SJCRH30 (cell line): Measurements from ENCODE around the gene ABTB1. TPM values are rescaled to one million over a fixed set of nuclear protein-coding genes. Genes with fewer than 3 reads are reported as not detected.

Source experiments
- DNase-seq, 2 experiments: peaks; one replicate each; pipeline ENCODE4 v3.0.0-alpha.2; 2015 to 2020
- H3K27ac ChIP-seq: fragments of 250-450 bp; sonication (Bioruptor Pico); 2 replicates; pipeline ENCODE4 v1.5.1; 2020; ENCODE audit warnings: mild to moderate bottlenecking, moderate library complexity
- H3K27me3 ChIP-seq: fragments of 250-450 bp; sonication (Bioruptor Pico); 2 replicates; pipeline ENCODE4 v1.5.1; 2020; ENCODE audit warnings: mild to moderate bottlenecking, moderate library complexity
- H3K36me3 ChIP-seq: fragments of 250-450 bp; sonication (Bioruptor Pico); 2 replicates; pipeline ENCODE4 v1.5.1; 2020; ENCODE audit warnings: mild to moderate bottlenecking, moderate library complexity
- H3K4me1 ChIP-seq: fragments of 250-450 bp; sonication (Bioruptor Pico); 2 replicates; pipeline ENCODE4 v1.5.1; 2020; ENCODE audit warnings: mild to moderate bottlenecking, moderate library complexity
- H3K4me3 ChIP-seq: fragments of 250-450 bp; sonication (Bioruptor Pico); 2 replicates; pipeline ENCODE4 v1.5.1; 2020; ENCODE audit warnings: mild to moderate bottlenecking, moderate library complexity
- H3K9me3 ChIP-seq: fragments of 250-450 bp; sonication (Bioruptor Pico); replicated peaks from 2 replicates; pipeline ENCODE4 v1.5.1; 2020; ENCODE audit warnings: mild to moderate bottlenecking, moderate library complexity
- total RNA-seq: library from RNA; depleted of rRNA; stranded (reverse); fragments of >200 nt; shearing (Covaris generic); gene quantifications from 2 replicates; pipeline ENCODE4 v1.2.3, GENCODE V29; 2014

ABTB1 gene
- total RNA-seq, 1 experiment from 2014 or later: 6.1 TPM

DNA sequence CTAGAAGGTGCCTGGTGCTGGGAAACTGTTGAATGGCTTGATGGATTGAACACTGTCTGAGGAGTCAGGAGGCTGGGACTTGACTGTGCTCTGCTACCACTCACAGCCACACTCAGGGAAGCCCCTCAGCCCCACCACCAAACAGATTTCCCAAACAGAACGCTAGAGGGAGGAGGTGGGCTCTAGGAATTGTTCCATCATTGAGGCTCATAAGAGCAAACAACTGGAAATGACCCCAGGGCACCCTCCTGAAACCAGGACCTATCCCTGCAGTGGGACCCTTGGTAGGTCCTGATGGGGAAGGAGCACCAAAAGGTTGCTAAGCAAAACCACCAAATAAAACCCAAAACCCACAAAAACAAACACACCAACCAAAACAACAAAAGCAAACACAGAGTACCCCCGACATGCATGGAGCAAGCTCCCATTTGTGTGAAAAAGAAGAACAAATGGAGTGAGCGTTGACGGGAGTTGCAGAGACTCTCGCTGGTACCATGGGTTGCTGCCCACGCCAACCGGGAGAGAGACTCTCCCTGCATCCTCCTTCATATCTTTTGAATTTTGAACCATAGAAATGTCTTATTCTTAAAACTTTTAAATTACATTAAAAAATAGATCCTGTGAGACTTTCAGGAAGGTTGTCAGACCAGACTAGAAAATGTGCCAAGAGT, 45.6 kb downstream of the ABTB1 start:
- Histone ChIP-seq H3K27me3 (no peaks in the 10 kb centered on the region), H3K27ac (no peak overlapping the region), H3K9me3 (no peaks in the 10 kb centered on the region), H3K4me1 (peaks cover 9% of the 10 kb centered on the region), H3K36me3 (peaks cover 10% of the 10 kb centered on the region; the same call in 1 of the 2 replicates), H3K4me3 (no peak overlapping the region)
- no peak for DNase-seq

DNA sequence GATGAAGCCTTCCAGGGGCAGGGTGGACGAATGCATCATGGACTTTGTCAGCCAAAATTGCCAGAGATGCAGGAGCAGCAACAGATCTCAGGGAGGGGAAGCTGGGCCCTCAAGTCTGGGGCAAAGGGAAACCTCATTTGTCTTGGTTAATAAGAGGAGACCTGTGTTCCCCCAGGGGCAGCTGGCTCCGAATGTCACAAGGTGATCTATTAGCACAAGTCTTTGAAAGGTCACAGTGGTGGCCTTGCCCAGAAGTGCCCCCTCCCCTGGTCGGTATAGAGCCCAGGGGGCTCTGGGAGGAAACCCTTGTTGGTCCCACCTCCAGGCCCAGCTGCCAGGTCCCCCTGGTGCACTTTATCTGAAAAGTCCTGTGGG, 46.2 kb downstream of the ABTB1 start:
- no peak overlapping the region for H3K4me3 ChIP-seq
- H3K9me3 ChIP-seq: 0 out of 2 replicates have a peak, but pooled peaks cover 3% of the 10 kb centered on the region
- peaks cover 14% of the 10 kb centered on the region for H3K4me1 ChIP-seq
- no peak overlapping the region for H3K27ac ChIP-seq
- no peaks in the 10 kb centered on the region for H3K27me3 ChIP-seq
- peaks cover 10% of the 10 kb centered on the region; the same call in 1 of the 2 replicates for H3K36me3 ChIP-seq
- DNase-seq: no peak

DNA sequence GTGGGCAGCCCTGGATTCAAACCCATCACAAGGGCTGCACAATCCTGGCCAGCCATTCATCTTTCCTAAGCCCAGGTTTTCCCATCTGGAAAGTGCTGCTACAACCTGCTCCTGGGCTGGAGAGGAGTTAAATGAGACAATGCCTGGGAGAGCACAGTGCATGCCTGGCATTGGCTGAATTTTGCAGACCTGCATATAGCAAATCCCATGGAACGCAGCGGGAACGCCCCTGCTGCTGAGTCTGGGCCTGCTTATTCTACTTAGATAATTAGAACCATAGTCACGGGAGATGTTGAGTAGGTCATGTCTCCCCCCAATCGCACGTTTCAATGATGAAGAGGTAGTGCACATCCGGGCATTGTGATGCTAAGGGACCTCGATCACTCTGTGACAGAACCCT, 46.6 kb downstream of the ABTB1 start:
- peaks cover 14% of the 10 kb centered on the region for H3K4me1 ChIP-seq
- H3K27me3 ChIP-seq: no peaks in the 10 kb centered on the region
- no peak overlapping the region for H3K27ac ChIP-seq
- H3K9me3 ChIP-seq: peaks cover 5% of the 10 kb centered on the region; the same call in 1 of the 2 replicates
- DNase-seq: no peak
- H3K4me3 ChIP-seq: no peak overlapping the region
- peaks cover 10% of the 10 kb centered on the region; the same call in 1 of the 2 replicates for H3K36me3 ChIP-seq

DNA sequence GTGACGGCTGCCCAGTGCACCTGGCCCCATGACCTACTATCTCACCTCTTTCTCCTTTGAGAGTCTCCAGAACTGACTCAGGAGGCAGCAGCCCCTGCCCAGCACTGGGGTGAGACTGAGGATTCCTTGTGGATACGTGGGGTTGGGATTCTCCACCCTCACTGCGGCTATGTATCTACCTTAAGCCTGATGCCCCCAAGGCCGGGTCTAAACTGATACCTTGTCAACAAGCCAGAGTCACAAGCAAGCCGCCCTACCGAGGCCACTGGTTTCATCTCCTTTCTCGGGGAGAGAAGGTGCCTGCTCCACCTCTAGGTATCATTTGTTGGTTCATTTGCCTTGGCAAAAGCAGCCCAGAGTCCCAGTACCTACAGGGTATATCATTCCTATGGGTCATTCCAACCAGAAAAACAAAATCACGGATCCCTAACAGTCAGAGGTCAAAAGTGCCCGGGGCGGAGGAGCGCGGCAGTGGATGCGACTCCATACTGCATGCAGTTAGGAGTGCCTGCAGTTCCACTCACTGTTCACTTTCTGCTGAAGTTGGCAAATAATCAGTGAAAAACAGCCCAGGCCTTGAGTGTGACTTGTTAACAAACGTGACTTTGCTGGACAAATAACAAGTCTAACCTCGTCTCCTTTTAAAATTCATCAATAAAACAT, 47.5 kb downstream of the ABTB1 start:
- Histone ChIP-seq H3K36me3 (peaks cover 9% of the 10 kb centered on the region; the same call in 1 of the 2 replicates), H3K9me3 (peaks cover 6% of the 10 kb centered on the region; the same call in 1 of the 2 replicates), H3K4me1 (peaks cover 14% of the 10 kb centered on the region), H3K27me3 (no peaks in the 10 kb centered on the region), H3K27ac (no peak overlapping the region), H3K4me3 (no peak overlapping the region)
- no peak for DNase-seq

DNA sequence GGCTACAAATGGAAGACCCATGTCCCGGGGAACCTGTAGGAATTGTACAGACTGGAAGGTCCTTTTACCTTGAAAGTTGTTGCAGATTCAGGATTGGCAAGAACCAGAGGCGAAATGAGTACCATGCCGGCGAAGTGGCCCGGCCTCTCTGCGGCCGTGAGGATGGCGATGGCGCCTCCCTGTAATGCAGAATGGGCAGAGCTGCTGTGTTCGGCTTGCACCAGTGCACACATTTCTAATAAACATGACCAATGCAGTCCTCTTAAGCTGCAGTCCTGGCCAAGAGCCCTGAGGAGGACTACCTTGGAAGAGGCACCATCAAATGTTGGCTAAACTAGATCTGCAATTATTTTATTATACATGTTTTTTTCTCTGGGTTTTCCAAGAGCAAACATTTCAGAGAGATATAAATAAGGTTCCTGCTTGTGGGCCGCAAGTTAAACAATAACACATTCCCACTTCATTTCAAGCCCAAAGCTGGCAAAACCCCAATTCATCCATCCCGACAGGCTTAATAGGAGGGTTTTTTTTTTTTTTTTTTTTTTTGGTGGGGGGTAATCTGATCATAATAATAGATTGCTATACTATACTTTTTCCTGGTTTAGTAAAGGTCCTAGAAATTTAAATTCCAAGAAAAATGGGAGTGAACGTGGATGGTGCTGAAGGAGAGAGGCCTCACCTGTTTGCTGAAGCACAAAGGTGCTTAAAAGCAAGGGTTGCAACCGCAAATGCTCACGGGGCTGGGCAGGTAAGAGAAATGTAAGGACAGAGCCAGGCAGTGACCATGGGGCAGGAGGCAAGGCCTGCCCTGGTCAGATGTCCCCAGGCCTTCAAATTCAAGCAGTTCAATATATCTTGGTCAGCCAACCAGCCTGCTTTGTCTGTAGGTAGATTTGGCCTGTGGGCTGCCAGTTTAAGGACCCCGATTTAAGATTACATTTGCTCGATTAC, 48.5 kb downstream of the ABTB1 start:
- Histone ChIP-seq H3K4me3 (no peak overlapping the region), H3K36me3 (peaks cover 8% of the 10 kb centered on the region; the same call in 1 of the 2 replicates), H3K4me1 (peaks cover 14% of the 10 kb centered on the region), H3K27ac (no peak overlapping the region), H3K27me3 (no peaks in the 10 kb centered on the region), H3K9me3 (peaks cover 6% of the 10 kb centered on the region; the same call in 1 of the 2 replicates)
- DNase-seq: no peak

DNA sequence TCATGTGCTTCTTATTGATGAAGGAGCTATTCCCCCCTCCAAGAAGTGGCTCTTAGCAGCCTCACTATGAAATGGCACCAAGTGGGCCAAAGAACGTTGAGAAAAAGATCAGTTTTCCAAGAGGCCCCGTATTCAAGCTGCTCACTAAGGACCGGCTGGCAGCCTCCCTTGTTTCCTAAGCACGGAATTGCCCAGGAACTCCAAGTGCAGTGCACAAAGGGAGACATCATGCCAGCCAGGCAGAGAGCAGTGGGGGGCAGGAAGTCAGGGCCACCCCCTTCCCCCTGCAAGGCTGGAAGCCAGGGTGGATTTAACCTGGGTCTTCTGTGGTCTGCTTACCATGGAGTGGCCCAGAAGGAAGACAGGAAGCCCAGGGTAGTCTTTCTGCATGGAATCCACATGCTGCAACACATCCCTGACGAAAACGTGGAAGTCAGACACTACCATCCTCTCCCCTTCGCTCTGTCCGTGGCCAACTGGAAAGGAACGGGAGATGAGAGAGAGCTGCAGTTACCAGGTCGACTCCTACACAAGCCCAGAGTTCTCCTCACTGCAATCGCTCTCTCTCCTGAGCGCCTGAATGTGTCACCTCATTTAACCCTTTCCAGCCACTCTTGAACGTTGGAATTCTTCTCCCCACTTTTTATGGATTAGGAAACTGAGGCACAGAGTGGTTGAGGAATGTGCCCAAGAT, 49.5 kb downstream of the ABTB1 start:
- Histone ChIP-seq H3K27me3 (no peaks in the 10 kb centered on the region), H3K4me1 (peaks cover 14% of the 10 kb centered on the region), H3K36me3 (peaks cover 8% of the 10 kb centered on the region; the same call in 1 of the 2 replicates), H3K4me3 (no peak overlapping the region), H3K9me3 (peaks cover 6% of the 10 kb centered on the region; the same call in 1 of the 2 replicates), H3K27ac (no peak overlapping the region)
- no peak for DNase-seq

DNA sequence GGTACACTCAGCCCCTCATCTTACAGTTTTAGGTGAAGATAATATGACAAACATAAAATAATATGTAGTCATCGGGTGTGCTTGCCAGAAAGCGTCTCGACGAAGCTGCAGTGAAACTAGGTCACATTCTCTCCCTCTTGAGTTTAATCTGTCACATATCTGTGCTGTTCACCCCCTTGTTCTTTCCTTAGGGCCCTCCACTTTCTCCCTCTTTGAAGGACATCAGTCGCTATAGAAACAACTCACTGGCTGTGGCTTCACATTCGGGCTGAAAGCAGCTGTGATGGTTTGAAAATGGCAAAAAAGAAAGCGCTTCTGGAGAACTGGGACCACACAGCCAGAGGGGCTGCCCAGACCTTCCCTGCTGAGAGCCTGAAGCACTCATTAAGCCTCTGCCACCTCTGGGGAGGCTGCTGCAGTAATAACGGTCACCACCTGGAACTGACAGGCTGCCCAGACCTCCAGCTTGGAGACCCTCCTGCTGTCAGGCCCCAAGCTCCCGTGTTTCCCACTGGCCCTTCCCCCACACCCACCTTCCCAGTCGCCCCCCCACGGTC, 50.3 kb downstream of the ABTB1 start:
- H3K4me3 ChIP-seq: no peak overlapping the region; the same call in 1 of the 2 replicates
- no peaks in the 10 kb centered on the region for H3K27me3 ChIP-seq
- peak overlapping the region; percentile 31; the same call in 1 of the 2 replicates for H3K27ac ChIP-seq
- peak; percentile 45 to 66 for DNase-seq
- peaks cover 14% of the 10 kb centered on the region for H3K4me1 ChIP-seq
- H3K9me3 ChIP-seq: peaks cover 6% of the 10 kb centered on the region; the same call in 1 of the 2 replicates
- H3K36me3 ChIP-seq: peaks cover 8% of the 10 kb centered on the region; the same call in 1 of the 2 replicates

DNA sequence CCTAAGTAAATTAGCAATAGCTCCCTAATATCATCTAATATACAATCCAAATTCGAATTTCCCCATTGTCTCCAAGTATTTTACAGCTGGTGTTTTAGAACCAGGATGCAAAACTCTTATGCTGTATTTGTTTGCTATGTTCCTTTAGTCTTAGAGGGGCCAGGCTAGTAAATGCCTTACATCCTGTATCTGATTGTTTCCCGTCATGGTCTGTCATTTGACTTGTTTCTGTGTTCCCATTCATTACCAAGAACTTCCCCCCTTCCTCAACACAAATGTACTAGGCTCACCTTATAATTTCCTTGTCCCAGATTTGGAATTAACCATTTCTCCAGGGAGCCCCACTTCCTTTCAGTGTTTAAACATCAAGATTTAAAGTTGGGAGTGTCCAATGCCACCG, 54.1 kb downstream of the ABTB1 start:
- Histone ChIP-seq H3K9me3 (peaks cover 6% of the 10 kb centered on the region; the same call in 1 of the 2 replicates), H3K27ac (no peak overlapping the region), H3K4me3 (no peak overlapping the region), H3K36me3 (peaks cover 3% of the 10 kb centered on the region), H3K4me1 (peaks cover 18% of the 10 kb centered on the region), H3K27me3 (no peaks in the 10 kb centered on the region)
- no peak for DNase-seq

DNA sequence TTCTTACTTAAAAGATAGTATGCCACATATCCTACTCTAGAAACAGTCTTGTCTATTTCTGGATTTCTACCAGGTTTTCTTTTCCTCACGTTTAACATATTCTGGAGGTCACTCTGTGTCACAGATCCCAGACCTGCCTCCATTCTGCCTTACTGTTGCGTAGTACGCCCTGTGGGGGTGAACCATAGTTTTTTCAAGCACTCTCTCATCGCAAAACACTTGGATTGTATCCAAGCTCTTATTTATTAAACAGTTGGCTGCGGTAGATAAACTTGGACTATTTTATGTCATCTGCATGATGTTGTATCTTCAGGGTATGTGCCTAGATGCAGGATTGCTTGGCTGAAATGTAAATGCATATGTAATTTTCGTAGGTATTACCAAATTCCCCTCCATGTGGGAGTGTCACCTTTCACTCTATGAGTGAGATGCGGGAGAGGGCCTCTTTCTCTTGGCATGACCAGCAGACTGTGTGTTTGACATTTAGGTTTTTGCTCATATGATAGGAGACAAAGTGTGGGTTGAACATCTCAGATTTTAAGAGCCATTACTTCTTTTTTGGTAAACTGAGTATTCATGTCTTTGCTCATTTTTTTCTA, 55.8 kb downstream of the ABTB1 start:
- Histone ChIP-seq H3K4me1 (peaks cover 8% of the 10 kb centered on the region), H3K27ac (no peak overlapping the region), H3K36me3 (no peaks in the 10 kb centered on the region; the same call in none of the 2 replicates), H3K27me3 (no peaks in the 10 kb centered on the region), H3K9me3 (peaks cover 6% of the 10 kb centered on the region; the same call in 1 of the 2 replicates), H3K4me3 (no peak overlapping the region)
- DNase-seq: no peak

DNA sequence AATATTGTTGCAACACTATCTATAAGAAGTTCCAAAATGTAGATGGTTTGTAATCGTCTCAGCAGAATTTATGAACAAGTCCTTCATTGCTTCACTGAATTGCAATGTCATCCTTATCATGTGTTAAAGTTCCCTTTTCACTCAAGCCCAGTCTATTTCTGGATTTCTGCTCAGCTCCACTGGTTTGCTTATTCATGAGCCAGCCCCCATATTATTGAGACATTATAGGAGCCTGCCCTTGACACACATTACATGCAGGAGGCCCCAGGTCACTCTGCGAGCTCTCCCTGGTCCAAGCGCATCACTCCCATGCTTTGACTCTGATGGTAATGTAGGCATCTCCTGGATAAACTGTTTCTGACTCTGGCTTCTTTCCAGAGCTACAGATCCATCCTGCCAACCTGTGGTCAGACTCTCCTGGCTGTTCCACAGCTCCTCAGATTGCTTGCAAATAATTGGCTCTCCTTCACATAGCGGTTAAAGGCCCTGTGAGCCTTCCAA, 56.9 kb downstream of the ABTB1 start:
- Histone ChIP-seq H3K27me3 (no peaks in the 10 kb centered on the region), H3K36me3 (no peaks in the 10 kb centered on the region; the same call in none of the 2 replicates), H3K27ac (no peak overlapping the region), H3K4me1 (peaks cover 13% of the 10 kb centered on the region), H3K4me3 (no peak overlapping the region), H3K9me3 (no peaks in the 10 kb centered on the region)
- no peak for DNase-seq

DNA sequence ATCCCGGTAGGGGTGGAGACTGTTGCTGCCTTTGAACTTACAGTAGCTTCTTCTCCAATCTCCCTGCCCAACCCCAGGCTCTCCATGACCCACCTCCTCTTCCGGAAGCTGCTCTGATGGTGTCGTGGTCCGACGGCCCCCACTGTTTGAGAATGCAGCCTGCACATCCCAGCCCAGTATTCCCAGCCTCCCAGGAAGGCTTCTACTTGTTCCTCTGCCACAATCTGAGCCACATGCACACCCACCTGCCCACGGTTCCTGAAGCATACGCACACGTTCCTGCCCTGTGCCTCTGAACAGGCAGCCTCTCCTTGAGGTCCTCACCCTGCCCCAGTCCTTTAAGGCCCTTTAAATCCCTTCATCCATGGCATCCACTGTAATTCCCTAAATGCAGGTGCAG, 57.4 kb downstream of the ABTB1 start:
- Histone ChIP-seq H3K36me3 (no peaks in the 10 kb centered on the region; the same call in 1 of the 2 replicates), H3K27ac (no peak overlapping the region), H3K27me3 (no peaks in the 10 kb centered on the region), H3K4me1 (peaks cover 18% of the 10 kb centered on the region), H3K4me3 (no peak overlapping the region), H3K9me3 (no peaks in the 10 kb centered on the region)
- DNase-seq: no peak
